Measurements from ENCODE around the gene BDH2. TPM values are rescaled to one million over a fixed set of nuclear protein-coding genes. Genes with fewer than 3 reads are reported as not detected.

BDH2 gene
- 10 to 100 TPM; 19.9 to 22.3 TPM for total RNA-seq

GRCh38 chr4:103099691-103100392, at the start of gene BDH2:
Gene BDH2, minus strand, starts transcription at chr4:103099834. Its CDS starts 3,580 bp downstream, at chr4:103096254.

GRCh38 chr4:103076747-103077347, 22.8 kb downstream of the BDH2 start, which contains the start of gene SLC9B2:
Gene SLC9B2, minus strand, starts transcription at chr4:103076761. Its CDS starts 9,211 bp downstream, at chr4:103067550.

Other genes starting within 250 kb of the BDH2 start
- gene CISD2, start 230.8 kb downstream of the BDH2 start, total RNA-seq = 10 to 100 TPM; 33.4 TPM
- gene SLC9B1, start 80.1 kb downstream of the BDH2 start, total RNA-seq = 1 to 10 TPM; 1.3 to 2.0 TPM
- gene SLC9B2, start 23.1 kb downstream of the BDH2 start, total RNA-seq = 10 to 100 TPM; 19.2 to 19.5 TPM
- gene CENPE, start 98.5 kb upstream of the BDH2 start, total RNA-seq = 10 to 100 TPM; 42.6 to 42.8 TPM